Spleen (tissue), 7 donors: ENCODE data around the gene GABPB1.

Source experiments
- CTCF ChIP-seq, 11 experiments: fragments of 200-600 bp in 7 of 11; fragments of 450-650 bp in 4 of 11; sonication (generic) in 4 of 11; IDR thresholded peaks in 8 of 11; conservative IDR thresholded peaks in 3 of 11; 1 replicate in 7 of 11; 2 replicates in 4 of 11; pipeline versions ENCODE4 v1.4.0 to v1.8.0; 2016 to 2021; ENCODE audit warnings: antibody characterized with exemption in 11 of 11, inconsistent platforms in 4 of 11, mild to moderate bottlenecking in 1 of 11
- POLR2A ChIP-seq, 3 donors: fragments of 450-650 bp; IDR thresholded peaks; one replicate each; pipeline ENCODE4 v1.5.1; 2017; ENCODE audit warnings: antibody characterized with exemption in 3 of 3, mild to moderate bottlenecking in 1 of 3
- POLR2AphosphoS5 ChIP-seq, 3 donors: sonication (generic); formaldehyde crosslinking; IDR thresholded peaks; one replicate each; pipeline ENCODE4 v1.5.1; 2017; ENCODE audit warnings: antibody characterized with exemption in 3 of 3
- donor health status: DM: no; HTN: no; CAD: no; lungs with moderate emphysema.
- donor health status: DM: no; HTN: no; CAD: no.
- donor health status: DM: no; HTN: no; CAD: no.

- TF ChIP-seq CTCF (IDR thresholded peaks at IDR 0.05 in 8 of 11, conservative IDR thresholded peaks at IDR 0.05 in 3 of 11) (no peak), POLR2A (IDR thresholded peaks at IDR 0.05) (no peak), POLR2AphosphoS5 (IDR thresholded peaks at IDR 0.05) (no peak)
Observed at GRCh38 chr15:50257924-50258323, 97.1 kb downstream of the GABPB1 start.
